T-helper 22 cell (primary cell): ENCODE results near the gene MAOB.
A peak's percentile ranks its signal among the peaks of the same experiment; 100 is the strongest.
"Not testable (repeated sequence)": the region's sequence is repeated elsewhere in the genome, so short reads cannot be mapped to it uniquely, and the experiment has no call there.

ENCODE experiments used
- DNase-seq: peaks from one replicate; pipeline ENCODE4 v3.0.0-alpha.2; 2020; ENCODE audit warnings: low read depth

Gene MAOB

DNA sequence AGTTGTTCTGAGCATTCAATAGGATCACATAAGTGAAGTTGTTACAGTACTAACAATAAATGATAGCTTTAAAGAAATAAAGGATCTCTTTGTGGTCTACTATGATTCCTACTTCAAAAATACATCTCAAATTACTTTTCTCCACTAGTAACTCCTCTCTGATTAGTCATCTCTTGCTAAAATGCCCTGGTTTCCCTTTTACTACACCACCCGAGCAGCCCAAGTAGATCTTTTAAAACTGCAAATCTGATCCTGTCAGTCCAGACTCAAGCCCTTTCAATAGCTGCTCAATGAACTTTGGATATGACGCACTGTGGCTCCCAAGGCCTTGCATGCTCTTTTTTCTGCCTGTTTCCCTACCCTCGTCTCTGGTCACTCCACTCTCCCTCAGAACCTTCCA is 128.6 kb downstream of the MAOB start:
- DNase-seq, result no peak

DNA sequence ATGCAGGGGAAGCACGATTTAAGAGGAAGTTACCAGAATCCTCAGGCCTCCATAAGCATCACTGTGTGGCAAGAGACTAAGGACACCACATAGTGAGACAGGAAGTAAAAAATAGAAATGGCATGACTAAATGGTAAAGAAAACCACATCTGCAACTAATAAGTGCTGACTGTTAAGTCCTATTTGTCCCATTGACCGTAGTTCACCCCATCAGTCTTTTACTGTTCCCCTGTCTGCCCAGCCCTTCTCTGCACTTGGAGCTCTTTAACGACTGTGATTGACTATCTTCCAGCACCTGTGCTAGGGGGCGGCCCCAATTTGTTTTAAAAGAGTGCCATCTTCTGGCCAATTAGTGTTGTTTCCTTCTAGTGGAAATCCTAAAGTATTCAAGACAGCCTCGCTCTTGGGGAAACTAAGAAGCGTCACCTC is 132.0 kb downstream of the MAOB start:
- DNase-seq, result peak; percentile 4

DNA sequence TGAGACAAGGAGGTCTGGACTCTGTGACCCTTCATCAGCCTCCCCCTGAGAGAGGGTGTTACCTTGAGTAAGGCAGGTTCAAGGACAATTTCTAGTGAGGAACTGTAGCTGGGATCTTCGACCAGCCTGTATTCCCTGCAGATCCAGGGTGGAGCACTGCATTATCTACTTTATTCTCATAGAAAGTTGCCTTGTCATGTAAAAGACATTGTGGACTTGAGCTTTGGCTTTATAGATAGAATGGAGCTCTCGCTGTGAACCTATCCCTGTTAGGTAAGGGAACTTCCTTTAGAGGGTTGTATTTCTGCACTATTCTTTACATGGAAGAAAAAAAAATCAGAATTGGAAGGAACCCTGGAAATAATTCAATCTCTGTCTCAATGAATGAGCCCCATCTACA is 134.8 kb downstream of the MAOB start:
- no peak for DNase-seq

DNA sequence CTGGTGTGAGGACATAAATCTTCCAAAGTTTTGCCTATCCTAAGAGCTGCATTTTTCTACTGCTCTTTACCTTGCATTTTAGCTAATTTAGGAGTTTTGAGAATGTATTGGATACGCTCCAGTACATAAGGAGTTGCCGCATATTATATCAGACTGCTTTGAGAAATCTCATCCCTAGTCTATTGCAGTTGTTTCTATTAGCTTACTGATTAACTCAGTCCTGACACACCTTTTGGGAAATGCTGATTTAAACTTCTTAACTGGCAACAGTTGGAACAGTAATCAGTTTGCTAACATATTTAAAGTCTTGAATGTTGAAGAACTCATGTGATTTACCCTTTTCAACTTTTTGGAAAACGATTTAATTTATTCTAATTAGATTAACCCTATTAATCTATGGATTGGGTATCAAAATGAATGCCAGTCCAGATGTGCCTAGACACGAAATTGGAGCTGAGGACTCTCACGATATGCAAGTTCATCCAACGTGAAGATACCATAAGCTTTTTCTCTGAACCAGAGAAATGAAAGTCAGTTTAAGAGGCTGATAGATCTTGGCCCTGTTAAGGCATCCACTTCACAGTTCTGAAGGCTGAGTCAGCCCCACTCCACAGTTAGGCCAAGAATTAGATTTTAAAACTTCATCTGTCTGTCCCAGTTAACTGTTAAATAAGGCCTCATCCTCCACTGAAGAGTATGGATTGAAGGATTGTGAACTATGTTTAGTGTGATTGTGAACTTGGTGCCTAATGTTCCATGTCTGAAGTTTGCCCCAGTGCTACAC is 136.1 kb downstream of the MAOB start:
- no peak for DNase-seq

DNA sequence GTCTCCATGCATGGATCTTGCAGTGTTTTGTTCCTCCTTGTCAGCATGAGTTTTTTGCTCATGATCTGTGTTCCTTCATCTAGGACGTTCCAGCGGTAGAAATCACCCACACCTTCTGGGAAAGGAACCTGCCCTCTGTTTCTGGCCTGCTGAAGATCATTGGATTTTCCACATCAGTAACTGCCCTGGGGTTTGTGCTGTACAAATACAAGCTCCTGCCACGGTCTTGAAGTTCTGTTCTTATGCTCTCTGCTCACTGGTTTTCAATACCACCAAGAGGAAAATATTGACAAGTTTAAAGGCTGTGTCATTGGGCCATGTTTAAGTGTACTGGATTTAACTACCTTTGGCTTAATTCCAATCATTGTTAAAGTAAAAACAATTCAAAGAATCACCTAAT is 138.0 kb downstream of the MAOB start:
- DNase-seq, result no peak

DNA sequence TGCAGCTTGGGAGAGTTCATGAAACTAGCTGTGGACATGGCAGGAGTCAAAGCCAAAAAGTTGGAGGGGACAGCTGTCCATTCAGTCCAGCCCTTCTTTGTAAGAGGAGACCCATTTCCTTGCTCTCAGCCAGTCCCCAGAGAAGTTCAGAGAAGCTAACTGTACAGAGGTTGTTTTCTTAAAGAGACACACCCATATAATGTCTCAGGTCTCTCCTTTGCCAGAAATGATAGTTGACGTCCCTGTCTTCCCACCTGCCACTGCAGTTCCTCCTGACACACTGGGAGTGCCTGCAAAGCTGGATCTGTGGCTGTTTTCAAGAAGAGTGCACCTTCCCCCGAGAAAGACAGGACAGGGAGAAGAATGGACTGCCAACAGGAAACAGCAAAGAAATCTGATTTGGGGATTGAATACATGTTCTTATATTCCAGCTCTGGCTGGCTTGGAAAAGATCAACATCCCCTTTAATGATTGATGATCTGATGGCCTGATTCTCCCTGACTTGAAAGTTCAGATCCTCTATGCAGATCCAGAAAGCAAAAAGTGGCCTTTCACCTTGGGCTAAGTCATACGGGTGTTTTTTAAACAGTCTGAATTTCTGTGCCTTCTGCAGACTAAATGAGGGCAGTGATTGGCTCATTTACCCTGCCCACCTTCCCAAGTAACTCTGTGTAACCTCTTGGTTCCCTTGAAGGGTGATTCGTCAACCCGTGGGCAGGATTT is 139.0 kb downstream of the MAOB start:
- no peak for DNase-seq

DNA sequence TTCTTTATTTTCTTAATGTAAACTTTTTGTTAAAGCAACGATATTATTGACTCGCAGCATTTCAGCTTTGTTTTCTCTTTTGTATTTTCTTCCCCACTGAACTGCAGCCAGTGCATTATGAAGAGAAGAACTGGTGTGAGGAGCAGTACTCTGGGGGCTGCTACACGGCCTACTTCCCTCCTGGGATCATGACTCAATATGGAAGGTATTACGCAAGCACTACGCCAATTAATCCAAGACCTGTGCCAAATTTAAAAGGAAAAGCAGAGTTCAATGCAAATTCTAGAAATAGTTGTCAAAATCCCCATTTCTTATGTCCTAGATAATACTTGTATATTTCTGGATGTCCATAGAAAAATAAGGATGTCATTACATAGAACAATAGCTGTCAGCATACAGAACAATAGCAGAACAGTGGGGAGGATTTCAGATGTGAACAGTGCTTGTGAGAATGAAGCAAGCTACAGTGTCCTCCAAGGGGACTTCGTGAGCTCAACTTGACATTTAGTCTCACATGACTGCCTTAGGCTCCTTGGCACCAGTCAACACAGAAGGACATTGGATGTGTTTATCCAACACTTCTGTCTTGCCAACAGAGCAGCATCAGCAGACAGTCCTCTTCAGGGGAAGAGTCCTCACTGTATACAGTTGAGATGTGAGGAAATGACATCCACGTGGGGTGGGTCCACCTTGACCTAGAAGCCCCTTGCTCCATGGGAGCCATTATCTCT is 140.2 kb downstream of the MAOB start:
- DNase-seq, result no peak

DNA sequence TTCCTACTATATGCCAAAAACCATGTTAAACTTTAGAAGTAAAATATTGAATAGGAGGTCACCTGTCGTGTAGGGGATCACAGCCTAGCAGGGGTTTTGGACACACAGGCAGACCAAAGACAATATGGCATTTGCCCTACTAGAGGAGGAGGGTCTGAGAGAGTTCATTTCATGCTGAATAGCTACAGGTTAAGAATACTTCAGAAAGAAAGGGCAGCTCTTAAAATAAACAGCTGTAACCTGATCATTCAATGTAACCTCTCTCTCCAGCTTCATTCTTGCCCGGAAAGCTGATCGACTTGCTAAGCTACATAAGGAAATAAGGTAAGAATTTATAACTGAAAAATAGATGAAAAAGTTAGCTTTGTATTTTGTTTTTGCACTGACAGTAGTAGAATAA is 146.3 kb downstream of the MAOB start:
- no peak for DNase-seq

DNA sequence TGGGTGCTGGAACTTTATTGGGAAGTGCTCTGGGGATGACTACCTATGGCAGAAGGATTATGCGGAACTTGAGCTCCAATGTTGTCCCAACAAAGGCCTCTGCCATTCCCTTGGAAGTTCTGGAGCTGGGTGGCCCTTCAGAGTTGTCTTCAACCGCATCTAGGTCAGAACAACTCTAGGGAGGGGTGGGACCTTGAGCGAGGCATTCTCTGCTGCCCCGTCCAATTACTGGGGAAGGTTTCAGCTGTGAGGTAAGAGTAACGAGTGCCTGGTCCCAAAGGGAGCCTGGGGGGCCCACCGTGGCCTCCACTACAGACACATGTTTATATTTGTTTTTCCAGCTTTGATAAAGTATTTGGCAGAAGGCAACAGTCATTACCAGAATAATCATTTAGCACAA is 146.7 kb downstream of the MAOB start:
- DNase-seq, result no peak

DNA sequence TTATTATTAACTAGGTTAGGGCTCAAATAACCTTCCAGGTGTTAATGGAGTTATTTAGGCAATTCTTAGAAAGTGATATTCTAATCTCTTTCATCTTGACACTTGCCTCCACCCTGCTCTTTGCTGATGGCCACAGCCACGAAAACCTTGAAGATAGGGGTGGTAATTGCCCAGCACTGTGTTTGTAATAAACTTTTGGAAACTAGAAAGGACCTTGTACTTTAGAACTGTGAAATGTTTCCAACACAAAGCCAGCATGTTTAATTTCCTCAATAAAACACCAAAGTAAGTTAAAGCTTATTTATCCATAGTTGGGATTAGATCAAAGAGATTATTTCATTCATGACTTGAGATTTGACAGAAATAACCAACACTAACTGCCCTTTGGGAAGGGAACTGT is 147.8 kb downstream of the MAOB start:
- no peak for DNase-seq

DNA sequence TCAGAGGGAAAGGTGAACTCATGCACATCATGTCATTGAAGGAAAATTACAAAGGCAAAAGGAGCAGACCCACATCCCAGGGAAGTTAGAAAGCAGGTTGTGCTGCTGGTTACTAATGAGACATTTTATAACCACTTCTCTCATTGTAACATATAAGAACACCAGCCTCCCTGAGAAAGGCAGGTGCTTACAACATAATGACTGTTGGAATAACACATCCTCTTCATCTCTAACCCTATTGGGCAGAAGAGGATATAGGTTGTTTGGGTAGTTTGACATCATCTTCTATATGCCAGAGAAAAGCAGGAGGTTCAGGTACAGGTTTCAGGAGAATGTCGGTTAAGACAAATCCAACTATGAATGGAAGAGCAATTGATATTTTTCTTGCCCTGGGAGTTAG is 148.6 kb downstream of the MAOB start:
- no peak for DNase-seq

DNA sequence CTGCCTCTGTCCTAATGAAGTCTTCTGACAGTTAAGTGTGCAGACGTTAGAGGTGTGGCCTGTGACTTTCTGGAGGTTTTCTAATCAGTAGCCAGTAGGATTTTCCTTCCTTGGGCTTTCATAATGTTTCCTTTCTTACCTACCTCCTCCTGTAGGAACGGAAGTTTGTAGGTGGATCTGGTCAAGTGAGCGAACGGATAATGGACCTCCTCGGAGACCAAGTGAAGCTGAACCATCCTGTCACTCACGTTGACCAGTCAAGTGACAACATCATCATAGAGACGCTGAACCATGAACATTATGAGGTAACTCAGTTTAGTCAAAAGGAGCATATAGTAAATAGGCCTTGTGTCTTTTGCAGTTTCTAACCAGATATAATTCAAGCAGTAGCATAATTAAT is 151.2 kb downstream of the MAOB start:
- no peak for DNase-seq

DNA sequence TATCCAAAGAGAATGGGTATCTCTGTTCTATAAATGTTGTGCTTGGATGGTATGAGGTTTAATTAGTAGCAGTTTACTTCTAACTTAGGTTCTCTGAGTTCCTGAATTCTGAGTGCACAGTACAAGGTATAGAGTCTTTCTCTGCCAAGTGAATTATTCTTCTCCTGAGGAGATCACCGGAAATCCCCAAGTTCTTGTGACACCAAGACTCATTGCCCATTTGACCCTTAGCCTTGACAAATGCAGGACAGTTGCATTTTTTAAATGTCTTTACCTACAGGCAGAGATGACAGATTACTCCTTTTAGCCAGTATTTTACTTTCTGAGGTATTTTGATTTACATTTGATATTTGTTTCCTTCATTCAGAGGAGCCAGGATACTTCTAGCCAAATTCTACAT is 153.3 kb downstream of the MAOB start:
- DNase-seq, result no peak

DNA sequence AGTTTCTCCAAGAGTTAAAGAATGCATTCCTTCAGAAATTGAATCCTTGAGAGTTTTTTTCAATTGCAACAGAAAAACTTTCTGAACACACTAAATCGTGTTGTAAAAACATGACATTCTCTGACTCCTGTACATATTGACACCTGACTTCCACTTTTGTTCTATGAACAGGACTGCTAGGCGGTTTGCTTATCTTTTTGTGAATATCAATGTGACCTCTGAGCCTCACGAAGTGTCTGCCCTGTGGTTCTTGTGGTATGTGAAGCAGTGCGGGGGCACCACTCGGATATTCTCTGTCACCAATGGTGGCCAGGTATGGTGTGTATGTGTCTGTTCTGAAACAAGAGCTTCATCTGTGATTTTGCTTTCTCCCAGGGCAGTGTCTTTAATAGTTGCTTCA is 154.2 kb downstream of the MAOB start:
- no peak for DNase-seq

DNA sequence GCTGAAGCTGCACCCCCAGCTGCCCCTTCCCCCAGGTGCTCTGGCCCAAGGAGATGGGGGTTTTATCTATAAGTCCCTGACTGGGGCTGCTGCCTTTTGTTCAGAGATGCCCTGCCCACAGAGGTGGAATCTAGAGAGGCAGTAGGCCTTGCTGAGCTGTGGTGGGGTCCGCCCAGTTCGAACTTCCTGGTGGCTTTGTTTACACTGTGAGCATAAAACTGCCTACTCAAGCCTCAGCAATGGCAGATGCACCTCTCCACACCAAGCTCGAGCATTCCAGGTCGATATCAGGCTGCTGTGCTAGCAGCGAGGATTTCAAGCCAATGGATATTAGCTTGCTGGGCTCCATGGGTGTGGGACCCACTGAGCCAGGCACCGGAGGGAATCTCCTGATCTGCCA is 155.0 kb downstream of the MAOB start:
- DNase-seq, result not testable (repeated sequence)

DNA sequence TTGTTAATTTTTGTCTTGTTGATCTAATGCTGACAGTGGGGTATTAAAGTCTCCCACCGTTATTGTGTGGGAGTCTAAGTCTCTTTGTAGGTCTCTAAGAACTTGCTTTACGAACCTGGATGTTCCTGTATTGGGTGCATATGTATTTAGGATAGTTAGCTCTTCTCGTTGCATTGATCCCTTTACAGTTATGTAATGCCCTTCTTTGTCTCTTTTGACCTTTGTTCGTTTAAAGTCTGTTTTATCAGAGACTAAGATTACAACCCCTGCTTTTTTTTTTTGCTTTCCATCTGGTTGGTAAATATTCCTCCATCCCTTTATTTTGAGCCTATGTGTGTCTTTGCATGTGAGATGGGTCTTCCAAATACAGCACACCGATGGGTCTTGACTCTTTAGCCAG is 157.0 kb downstream of the MAOB start:
- DNase-seq, result not testable (repeated sequence)

DNA sequence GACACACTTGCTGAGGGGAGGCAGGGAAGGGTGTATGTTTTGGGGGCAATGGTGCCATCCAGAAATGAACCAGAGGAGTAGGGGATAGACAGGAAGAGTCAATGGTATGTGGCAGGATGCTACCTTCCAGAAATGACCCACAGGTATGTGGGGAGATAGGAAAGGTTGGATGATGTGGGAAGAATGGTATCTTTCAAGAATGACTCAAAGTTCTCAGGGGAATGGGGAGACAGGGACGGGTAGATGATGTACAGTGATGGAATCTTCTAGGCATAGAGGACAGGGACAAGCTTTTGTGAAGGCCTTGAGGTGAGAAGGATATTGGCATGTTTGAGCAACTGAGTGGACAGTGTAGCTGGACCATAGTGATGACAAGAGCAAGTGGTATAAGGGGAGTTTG is 161.3 kb downstream of the MAOB start:
- DNase-seq, result no peak

DNA sequence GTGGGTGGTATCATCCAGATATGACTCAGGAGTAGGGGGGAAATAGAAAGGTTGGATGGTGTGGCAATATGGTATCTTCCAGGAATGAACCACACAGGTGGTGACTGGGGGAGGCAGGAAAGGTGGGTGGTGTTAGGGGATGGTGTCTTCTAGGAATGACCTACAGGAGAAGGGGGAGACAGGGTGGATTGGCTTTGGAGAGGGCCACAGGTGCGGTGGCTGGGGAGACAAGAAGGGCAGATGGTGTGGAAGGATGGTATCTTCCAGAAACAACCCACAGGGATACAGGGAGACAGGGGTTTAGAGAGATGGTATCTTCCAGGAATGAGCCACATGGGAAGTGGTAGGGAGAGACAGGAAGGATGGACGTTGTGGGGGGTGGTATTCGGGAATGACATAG is 162.2 kb downstream of the MAOB start:
- no peak for DNase-seq

DNA sequence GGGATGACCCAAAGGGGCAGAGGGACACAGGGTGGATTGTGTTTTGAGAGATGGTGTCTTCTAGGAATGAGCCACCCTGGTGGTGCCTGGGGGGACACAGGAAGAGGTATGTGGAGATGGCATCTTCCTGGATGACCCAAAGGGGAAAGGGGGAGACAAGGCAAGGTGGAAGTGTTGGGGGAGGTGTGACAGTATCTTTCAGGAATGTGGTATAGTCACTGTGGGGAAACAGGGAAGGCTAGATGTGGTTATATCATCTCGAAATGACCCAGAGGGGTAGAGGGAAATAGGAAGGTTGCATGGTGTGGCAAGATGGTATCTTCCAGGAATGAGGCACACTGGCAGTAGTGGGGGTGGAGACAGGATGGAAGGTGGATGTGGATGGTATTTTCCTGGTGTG is 163.3 kb downstream of the MAOB start:
- DNase-seq, result no peak

DNA sequence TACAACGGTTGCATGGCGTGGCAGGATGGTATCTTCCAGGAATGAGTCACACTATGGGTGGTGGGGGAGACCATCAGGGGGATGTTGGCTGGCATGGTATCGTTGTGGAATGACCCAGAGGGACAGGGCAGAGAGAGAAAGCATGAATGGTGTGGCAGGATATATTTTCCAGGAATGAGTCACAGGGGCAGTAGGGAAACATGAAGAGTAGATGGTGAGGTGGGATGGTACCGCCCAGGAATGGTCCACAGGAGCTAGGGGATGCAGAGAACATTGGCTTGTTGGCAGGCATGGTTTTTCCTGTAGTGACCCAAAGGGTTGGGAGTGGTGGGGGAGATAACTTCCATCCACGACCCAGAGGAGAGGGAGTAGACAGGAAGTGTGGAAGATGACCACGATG is 163.7 kb downstream of the MAOB start:
- DNase-seq, result no peak

DNA sequence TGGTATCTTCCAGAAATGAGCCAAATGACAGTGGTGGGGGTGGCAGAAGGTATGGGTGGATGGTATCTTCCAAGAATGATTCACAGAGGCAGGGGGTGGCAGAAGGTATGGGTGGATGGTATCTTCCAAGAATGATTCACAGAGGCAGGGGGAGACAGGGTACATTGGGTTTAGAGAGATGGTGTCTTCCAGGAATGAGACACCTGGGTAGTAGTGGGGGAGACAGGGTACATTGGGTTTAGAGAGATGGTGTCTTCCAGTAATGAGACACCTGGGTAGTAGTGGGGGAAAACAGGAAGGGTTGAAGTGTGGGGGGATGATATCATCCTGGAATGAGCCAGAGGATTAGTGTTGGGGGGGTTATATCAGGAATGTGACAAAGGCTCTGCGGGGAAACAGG is 164.2 kb downstream of the MAOB start:
- DNase-seq, result no peak

DNA sequence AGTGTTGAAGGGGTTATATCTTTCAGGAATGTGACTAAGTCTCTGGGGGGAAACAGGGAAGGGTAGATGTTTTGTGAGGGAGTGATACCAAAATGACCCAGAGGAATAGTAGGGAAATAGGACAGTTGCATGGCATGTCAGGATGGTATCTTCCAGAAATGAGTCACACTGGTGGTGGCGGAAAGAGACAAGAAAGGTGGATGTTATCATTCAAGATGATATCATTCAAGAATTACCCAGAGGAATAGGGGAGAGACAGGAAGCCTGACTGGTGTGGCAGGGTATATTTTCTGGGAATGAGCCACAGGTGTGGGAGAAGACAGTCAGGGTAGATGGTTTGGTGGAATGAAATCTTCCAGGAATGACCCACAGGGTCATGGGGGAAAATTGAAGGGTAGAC is 165.1 kb downstream of the MAOB start:
- no peak for DNase-seq

DNA sequence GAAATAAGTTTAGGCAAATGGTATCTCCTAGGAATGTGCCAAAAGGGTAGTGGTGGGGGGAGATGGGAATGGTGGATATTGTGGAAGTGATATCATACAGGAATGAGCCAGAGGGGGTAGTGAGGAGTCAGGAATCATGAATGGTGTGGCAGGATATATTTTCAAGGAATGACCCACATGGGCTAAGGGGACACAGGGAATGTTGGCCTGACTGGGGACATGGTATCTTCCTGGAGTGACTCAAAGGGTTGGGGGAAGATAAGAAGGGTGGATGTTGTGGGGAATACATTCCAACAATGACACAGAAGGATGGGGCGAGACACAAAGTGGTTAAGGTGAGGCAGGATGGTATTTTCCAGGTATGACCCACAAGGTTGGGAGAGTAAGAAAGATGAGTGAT is 165.6 kb downstream of the MAOB start:
- no peak for DNase-seq
